ENCODE results near the gene CRAT. TPM values are rescaled to one million over a fixed set of nuclear protein-coding genes. Genes with fewer than 3 reads are reported as not detected.

The CRAT gene
- total RNA-seq, 1 experiment from 2014 or later: 7.1 TPM

GRCh38 chr9:129111528-129112151 is 1.0 kb upstream of the CRAT start:
- H3K9me3 Mint-ChIP-seq (ENCODE audit: low read depth, unreplicated experiment): no peaks in the 10 kb centered on the region
- H3K36me3 Mint-ChIP-seq (ENCODE audit: insufficient read depth, unreplicated experiment): peaks cover 17% of the 10 kb centered on the region
- intact Hi-C loops (cut with micrococcal nuclease; ENCODE audit: unreplicated experiment): no loop called here
- no TSS peak for BruUV-seq (replicated peaks)
- no peak for TF ChIP-seq CTCF (IDR thresholded peaks at IDR 0.05; ENCODE audit: unreplicated experiment)
- H3K4me3 Mint-ChIP-seq (ENCODE audit: low read depth, unreplicated experiment): peak overlapping the region; percentile 79
- peaks cover 8% of the 10 kb centered on the region for H3K4me1 Mint-ChIP-seq (ENCODE audit: low read depth, unreplicated experiment)
- peak overlapping the region; percentile 42 for H3K27ac Mint-ChIP-seq (ENCODE audit: unreplicated experiment)
- CTCF ChIA-PET: interaction anchor here (1.5 kb wide), 1 partner anchor 513 kb away, joined by 3 read pairs; no protein-coding TSS in a partner anchor
- peak; percentile 12 for DNase-seq
- peaks cover 9% of the 10 kb centered on the region for H3K27me3 Mint-ChIP-seq (ENCODE audit: unreplicated experiment)

GRCh38 chr9:129109952-129110739 is 447 bp downstream of the CRAT start:
- no peak overlapping the region for H3K27ac Mint-ChIP-seq (ENCODE audit: unreplicated experiment)

GRCh38 chr9:129109537-129109903 is 1.1 kb downstream of the CRAT start:
- CTCF ChIA-PET: no interaction called here
- TF ChIP-seq CTCF (IDR thresholded peaks at IDR 0.05; ENCODE audit: unreplicated experiment): no peak
- peaks cover under 1% of the 10 kb centered on the region for H3K4me1 Mint-ChIP-seq (ENCODE audit: low read depth, unreplicated experiment)
- no peak for DNase-seq
- H3K36me3 Mint-ChIP-seq (ENCODE audit: insufficient read depth, unreplicated experiment): peaks cover 17% of the 10 kb centered on the region
- H3K27me3 Mint-ChIP-seq (ENCODE audit: unreplicated experiment): peaks cover 9% of the 10 kb centered on the region
- intact Hi-C loops (cut with micrococcal nuclease; ENCODE audit: unreplicated experiment): no loop called here
- no peaks in the 10 kb centered on the region for H3K9me3 Mint-ChIP-seq (ENCODE audit: low read depth, unreplicated experiment)
- H3K4me3 Mint-ChIP-seq (ENCODE audit: low read depth, unreplicated experiment): peak overlapping the region; percentile 79
- no peak overlapping the region for H3K27ac Mint-ChIP-seq (ENCODE audit: unreplicated experiment)
- no TSS peak for BruUV-seq (replicated peaks)

More at GRCh38 chr9:129109952-129110739, 447 bp downstream of the CRAT start:
- H3K4me1 Mint-ChIP-seq (ENCODE audit: low read depth, unreplicated experiment): peaks cover 7% of the 10 kb centered on the region
- peak overlapping the region; percentile 79 for H3K4me3 Mint-ChIP-seq (ENCODE audit: low read depth, unreplicated experiment)
- peaks cover 9% of the 10 kb centered on the region for H3K27me3 Mint-ChIP-seq (ENCODE audit: unreplicated experiment)
- intact Hi-C loops (cut with micrococcal nuclease; ENCODE audit: unreplicated experiment): no loop called here
- BruUV-seq (replicated peaks): no TSS peak
- TF ChIP-seq CTCF (IDR thresholded peaks at IDR 0.05; ENCODE audit: unreplicated experiment): no peak
- CTCF ChIA-PET: no interaction called here
- no peaks in the 10 kb centered on the region for H3K9me3 Mint-ChIP-seq (ENCODE audit: low read depth, unreplicated experiment)
- DNase-seq: no peak
- H3K36me3 Mint-ChIP-seq (ENCODE audit: insufficient read depth, unreplicated experiment): peaks cover 17% of the 10 kb centered on the region

- intact Hi-C loops (cut with micrococcal nuclease; ENCODE audit: unreplicated experiment): no loop called here
- CTCF ChIA-PET: no interaction called here
- BruUV-seq (replicated peaks): no TSS peak
Observed at GRCh38 chr9:129108805-129109536, 1.6 kb downstream of the CRAT start.

More at GRCh38 chr9:129108805-129109536, 1.6 kb downstream of the CRAT start:
- peaks cover 9% of the 10 kb centered on the region for H3K27me3 Mint-ChIP-seq (ENCODE audit: unreplicated experiment)
- H3K4me1 Mint-ChIP-seq (ENCODE audit: low read depth, unreplicated experiment): no peaks in the 10 kb centered on the region
- H3K27ac Mint-ChIP-seq (ENCODE audit: unreplicated experiment): no peak overlapping the region
- no peak for DNase-seq
- H3K9me3 Mint-ChIP-seq (ENCODE audit: low read depth, unreplicated experiment): no peaks in the 10 kb centered on the region
- peaks cover 17% of the 10 kb centered on the region for H3K36me3 Mint-ChIP-seq (ENCODE audit: insufficient read depth, unreplicated experiment)
- no peak for TF ChIP-seq CTCF (IDR thresholded peaks at IDR 0.05; ENCODE audit: unreplicated experiment)
- H3K4me3 Mint-ChIP-seq (ENCODE audit: low read depth, unreplicated experiment): peak overlapping the region; percentile 79
